H54 (cell line): ENCODE results near the gene P2RX4.
A peak's percentile ranks its signal among the peaks of the same experiment; 100 is the strongest.
"Not testable (repeated sequence)": the region's sequence is repeated elsewhere in the genome, so short reads cannot be mapped to it uniquely, and the experiment has no call there.

Source experiments
- DNase-seq: peaks from one replicate; pipeline ENCODE4 v3.0.0; 2011; ENCODE audit warnings: low spot score, mixed read lengths; ENCODE audit not compliant: insufficient read length
- FAIRE-seq: peaks from 3 replicates; lab custom pipeline; 2011; peaks lifted over from hg19 to GRCh38; lab: Jason Lieb, UNC
- POLR2A ChIP-seq: IDR thresholded peaks from 2 replicates; pipeline ENCODE4 v1.6.1; 2011; ENCODE audit warnings: low read depth, mild to moderate bottlenecking, low read length

The P2RX4 gene

GRCh38 chr12:121181181-121181580 is 28.7 kb upstream of the P2RX4 start:
- TF ChIP-seq POLR2A = no peak
- DNase-seq (no peak), FAIRE-seq (no peak)

- TF ChIP-seq POLR2A = no peak
- FAIRE-seq = no peak
These were observed 27.6 kb upstream of the P2RX4 start for GRCh38 chr12:121182222-121182893.

GRCh38 chr12:121184425-121184824 is 25.5 kb upstream of the P2RX4 start:
- FAIRE-seq = no peak
- DNase-seq = no peak
- TF ChIP-seq POLR2A = no peak

More at GRCh38 chr12:121182222-121182893, 27.6 kb upstream of the P2RX4 start:
- no peak for DNase-seq

- FAIRE-seq (no peak), DNase-seq (no peak)
- TF ChIP-seq POLR2A = no peak
These were observed 24.7 kb upstream of the P2RX4 start for GRCh38 chr12:121184984-121185889.

- DNase-seq (no peak), FAIRE-seq (no peak)
- no peak for TF ChIP-seq POLR2A
These were observed 23.1 kb upstream of the P2RX4 start for GRCh38 chr12:121186826-121187225.

GRCh38 chr12:121187501-121187900 is 22.4 kb upstream of the P2RX4 start:
- FAIRE-seq (no peak), DNase-seq (no peak)
- no peak for TF ChIP-seq POLR2A

GRCh38 chr12:121188227-121188626 is 21.7 kb upstream of the P2RX4 start:
- FAIRE-seq (no peak), DNase-seq (no peak)
- TF ChIP-seq POLR2A = no peak

- TF ChIP-seq POLR2A = no peak
- FAIRE-seq = no peak
- DNase-seq = no peak
These were observed 20.8 kb upstream of the P2RX4 start for GRCh38 chr12:121189131-121189530.

GRCh38 chr12:121189619-121190155 is 20.2 kb upstream of the P2RX4 start:
- TF ChIP-seq POLR2A = no peak
- DNase-seq (no peak), FAIRE-seq (no peak)

- TF ChIP-seq POLR2A = no peak
- FAIRE-seq = no peak
- peak; percentile 54 for DNase-seq
These were observed 19.4 kb upstream of the P2RX4 start for GRCh38 chr12:121190523-121191031.

GRCh38 chr12:121191151-121191550 is 18.8 kb upstream of the P2RX4 start:
- no peak for FAIRE-seq
- no peak for TF ChIP-seq POLR2A
- DNase-seq = no peak

- TF ChIP-seq POLR2A = no peak
- DNase-seq (no peak), FAIRE-seq (no peak)
These were observed 13.0 kb upstream of the P2RX4 start for GRCh38 chr12:121196902-121197301.

GRCh38 chr12:121198949-121199348 is 11.0 kb upstream of the P2RX4 start:
- TF ChIP-seq POLR2A = no peak
- DNase-seq = no peak
- FAIRE-seq = no peak

- not testable (repeated sequence) for DNase-seq, FAIRE-seq
These were observed 8.8 kb upstream of the P2RX4 start for GRCh38 chr12:121201140-121201539.
